ENCODE data around the gene STK10. TPM values are rescaled to one million over a fixed set of nuclear protein-coding genes. Genes with fewer than 3 reads are reported as not detected.

STK10 gene
- total RNA-seq, 3 donors from 2014 or later, result 22.7 to 36.3 (median 29.9) TPM

- DNase-seq, result no peak
- Histone ChIP-seq H3K4me3 (no peak overlapping the region), H3K9me3 (no peaks in the 10 kb centered on the region), H3K36me3 (ENCODE audit: low read depth) (no peaks in the 10 kb centered on the region), H3K4me1 (ENCODE audit: low read depth) (no peaks in the 10 kb centered on the region)
- intact Hi-C loops (cut with DNase I, micrococcal nuclease), result no loop called here
- TF ChIP-seq CTCF (IDR thresholded peaks at IDR 0.05), result no peak
- no peak for ATAC-seq
Observed at GRCh38 chr5:172144931-172145869, 42.8 kb downstream of the STK10 start.

GRCh38 chr5:172144291-172144815 is 43.7 kb downstream of the STK10 start:
- TF ChIP-seq CTCF (IDR thresholded peaks at IDR 0.05), result no peak
- ATAC-seq, result peak; percentile 44
- intact Hi-C loops (cut with DNase I, micrococcal nuclease), result no loop called here
- no peak overlapping the region for H3K4me3 ChIP-seq
- H3K9me3 ChIP-seq, result no peaks in the 10 kb centered on the region
- peak in 1 of 3 donors; percentile 49 for DNase-seq
- no peaks in the 10 kb centered on the region for H3K4me1 ChIP-seq (ENCODE audit: low read depth)
- H3K36me3 ChIP-seq (ENCODE audit: low read depth), result no peaks in the 10 kb centered on the region

GRCh38 chr5:172143875-172144274 is 44.1 kb downstream of the STK10 start:
- DNase-seq, result no peak
- H3K9me3 ChIP-seq, result no peaks in the 10 kb centered on the region
- no peak overlapping the region for H3K4me3 ChIP-seq
- no peak for ATAC-seq
- intact Hi-C loops (cut with DNase I, micrococcal nuclease), result no loop called here
- no peak for TF ChIP-seq CTCF (IDR thresholded peaks at IDR 0.05)
- no peaks in the 10 kb centered on the region for H3K4me1 ChIP-seq (ENCODE audit: low read depth)
- no peaks in the 10 kb centered on the region for H3K36me3 ChIP-seq (ENCODE audit: low read depth)

- TF ChIP-seq CTCF (IDR thresholded peaks at IDR 0.05), result no peak
- ATAC-seq (peak; percentile 52), DNase-seq (peak in 1 of 3 donors; percentile 41)
- H3K4me1 ChIP-seq (ENCODE audit: low read depth), result no peaks in the 10 kb centered on the region
- H3K36me3 ChIP-seq (ENCODE audit: low read depth), result no peaks in the 10 kb centered on the region
- H3K9me3 ChIP-seq, result no peaks in the 10 kb centered on the region
- H3K4me3 ChIP-seq, result no peak overlapping the region
- intact Hi-C loops (cut with DNase I, micrococcal nuclease), result no loop called here
Observed at GRCh38 chr5:172142709-172143215, 45.3 kb downstream of the STK10 start.

GRCh38 chr5:172141949-172142319 is 46.1 kb downstream of the STK10 start:
- Histone ChIP-seq H3K9me3 (no peaks in the 10 kb centered on the region), H3K4me3 (no peak overlapping the region), H3K36me3 (ENCODE audit: low read depth) (no peaks in the 10 kb centered on the region), H3K4me1 (ENCODE audit: low read depth) (no peaks in the 10 kb centered on the region)
- ATAC-seq (peak; percentile 9), DNase-seq (no peak)
- intact Hi-C loops (cut with DNase I, micrococcal nuclease), result no loop called here
- no peak for TF ChIP-seq CTCF (IDR thresholded peaks at IDR 0.05)

Data from mucosa of descending colon (tissue), 3 donors.